Measurements from ENCODE around the gene SMO. TPM values are rescaled to one million over a fixed set of nuclear protein-coding genes. Genes with fewer than 3 reads are reported as not detected.

Gene SMO
- total RNA-seq, 1 experiment from 2014 or later: 12.8 TPM

DNA sequence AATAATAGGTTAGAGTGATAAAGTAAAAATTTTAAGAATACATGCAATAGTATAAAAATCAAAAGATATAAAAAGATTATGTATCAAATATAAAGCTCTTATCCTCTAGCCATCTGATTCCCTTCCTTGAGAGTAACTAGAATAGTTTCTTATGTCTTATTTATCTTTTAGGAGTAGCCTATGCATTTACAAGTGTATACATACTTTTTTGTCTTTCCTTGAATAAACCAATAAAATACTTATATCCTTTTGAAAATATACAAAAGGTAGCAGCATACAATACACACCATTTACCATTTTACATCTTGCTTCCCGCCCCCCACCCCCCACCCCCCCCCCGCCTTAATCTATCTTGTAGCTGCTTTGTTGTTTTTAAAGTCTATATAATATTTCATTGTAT is 67.8 kb downstream of the SMO start:
- no TSS peak for BruUV-seq (replicated peaks)
- ATAC-seq: no peak
- no peak for DNase-seq (ENCODE audit: low read depth, low spot score)
- no peaks in the 10 kb centered on the region for H3K79me2 ChIP-seq (ENCODE audit: insufficient read depth, low read length)
- no peak overlapping the region for H3K9ac ChIP-seq (ENCODE audit: low read length)
- H3K4me3 ChIP-seq (replicated peaks in 1 of 2; ENCODE audit: low read depth in 1 of 2, low read length in 2 of 2): no peak overlapping the region
- no peak for TF ChIP-seq POLR2A (IDR thresholded peaks at IDR 0.05; ENCODE audit: borderline replicate concordance, extremely low read depth, insufficient read depth, insufficient read length)
- TF ChIP-seq SIN3A (IDR thresholded peaks at IDR 0.05; ENCODE audit: low read depth): no peak
- no peak for TF ChIP-seq POLR2AphosphoS5 (IDR thresholded peaks at IDR 0.05; ENCODE audit: low read depth, low read length)
- TF ChIP-seq JUND (IDR thresholded peaks at IDR 0.05): no peak
- TF ChIP-seq, protein P1, sequence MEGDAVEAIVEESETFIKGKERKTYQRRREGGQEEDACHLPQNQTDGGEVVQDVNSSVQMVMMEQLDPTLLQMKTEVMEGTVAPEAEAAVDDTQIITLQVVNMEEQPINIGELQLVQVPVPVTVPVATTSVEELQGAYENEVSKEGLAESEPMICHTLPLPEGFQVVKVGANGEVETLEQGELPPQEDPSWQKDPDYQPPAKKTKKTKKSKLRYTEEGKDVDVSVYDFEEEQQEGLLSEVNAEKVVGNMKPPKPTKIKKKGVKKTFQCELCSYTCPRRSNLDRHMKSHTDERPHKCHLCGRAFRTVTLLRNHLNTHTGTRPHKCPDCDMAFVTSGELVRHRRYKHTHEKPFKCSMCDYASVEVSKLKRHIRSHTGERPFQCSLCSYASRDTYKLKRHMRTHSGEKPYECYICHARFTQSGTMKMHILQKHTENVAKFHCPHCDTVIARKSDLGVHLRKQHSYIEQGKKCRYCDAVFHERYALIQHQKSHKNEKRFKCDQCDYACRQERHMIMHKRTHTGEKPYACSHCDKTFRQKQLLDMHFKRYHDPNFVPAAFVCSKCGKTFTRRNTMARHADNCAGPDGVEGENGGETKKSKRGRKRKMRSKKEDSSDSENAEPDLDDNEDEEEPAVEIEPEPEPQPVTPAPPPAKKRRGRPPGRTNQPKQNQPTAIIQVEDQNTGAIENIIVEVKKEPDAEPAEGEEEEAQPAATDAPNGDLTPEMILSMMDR (IDR thresholded peaks at IDR 0.05 in 2 of 3, conservative IDR thresholded peaks at IDR 0.05 in 1 of 3; ENCODE audit: borderline replicate concordance in 1 of 3, insufficient read depth in 1 of 3, low read depth in 2 of 3, low read length in 2 of 3): no peak
- TF ChIP-seq TCF7L2 (IDR thresholded peaks at IDR 0.05; ENCODE audit: borderline replicate concordance, extremely low read depth, insufficient read depth, insufficient read length): no peak
- no peaks in the 10 kb centered on the region for H3K9me3 ChIP-seq (ENCODE audit: control insufficient read depth in 1 of 2, insufficient read depth in 1 of 2, low read depth in 1 of 2, low read length in 2 of 2)
- intact Hi-C loops (cut with micrococcal nuclease): no loop called here
- no peaks in the 10 kb centered on the region for H3K36me3 ChIP-seq (ENCODE audit: control insufficient read depth in 1 of 2, insufficient read depth in 2 of 2, low read length in 2 of 2)
- no peak overlapping the region for H2AFZ ChIP-seq (ENCODE audit: low read depth, low read length, poor library complexity, severe bottlenecking)
- no peaks in the 10 kb centered on the region for H4K20me1 ChIP-seq (ENCODE audit: insufficient read depth)
- no peaks in the 10 kb centered on the region for H3K27me3 ChIP-seq (ENCODE audit: insufficient read depth, low read length)
- CTCF ChIA-PET: no interaction called here
- no peaks in the 10 kb centered on the region for H3K9me2 ChIP-seq (ENCODE audit: insufficient read depth)
- H3K27ac ChIP-seq (ENCODE audit: low read depth, low read length): no peak overlapping the region
- POLR2A ChIA-PET: no interaction called here
- RAD21 ChIA-PET (ENCODE audit: low non-redundant PET in 1 of 2, low total read pairs in 2 of 2, uncharacterized antibody in 2 of 2, unreplicated experiment in 2 of 2): no interaction called here
- no peak overlapping the region for H3K4me2 ChIP-seq (ENCODE audit: low read length)
- no peaks in the 10 kb centered on the region for H3K4me1 ChIP-seq (ENCODE audit: control insufficient read depth in 1 of 2, insufficient read depth in 2 of 2, low read length in 2 of 2)

DNA sequence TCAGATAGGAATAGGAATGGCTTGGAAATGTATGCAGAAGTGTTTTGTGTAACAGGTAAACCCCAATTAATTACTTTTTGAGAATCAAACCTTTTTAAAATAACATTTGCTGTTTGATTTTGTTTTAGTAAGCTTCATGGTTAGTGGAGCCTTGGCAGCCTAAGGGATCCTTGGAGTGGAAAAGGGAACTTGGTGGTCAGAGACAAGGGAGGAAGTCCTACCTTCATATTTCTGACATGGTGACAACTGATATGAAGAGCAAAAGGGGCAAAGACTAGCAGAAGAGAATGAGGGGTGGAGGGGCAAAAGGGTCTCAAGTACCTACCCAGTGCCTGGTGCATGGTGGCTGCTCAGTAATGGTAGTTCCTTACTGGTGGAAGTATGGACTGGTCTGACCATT is 68.7 kb downstream of the SMO start:
- ChIA-PET CTCF (no interaction called here), RAD21 (ENCODE audit: low non-redundant PET in 1 of 2, low total read pairs in 2 of 2, uncharacterized antibody in 2 of 2, unreplicated experiment in 2 of 2) (no interaction called here), POLR2A (no interaction called here)
- intact Hi-C loops (cut with micrococcal nuclease): no loop called here
- ATAC-seq (no peak), DNase-seq (ENCODE audit: low read depth, low spot score) (no peak)
- H3K4me1 ChIP-seq (ENCODE audit: control insufficient read depth in 1 of 2, insufficient read depth in 2 of 2, low read length in 2 of 2): no peaks in the 10 kb centered on the region
- no TSS peak for BruUV-seq (replicated peaks)
- no peaks in the 10 kb centered on the region for H3K36me3 ChIP-seq (ENCODE audit: control insufficient read depth in 1 of 2, insufficient read depth in 2 of 2, low read length in 2 of 2)
- no peaks in the 10 kb centered on the region for H3K9me3 ChIP-seq (ENCODE audit: control insufficient read depth in 1 of 2, insufficient read depth in 1 of 2, low read depth in 1 of 2, low read length in 2 of 2)
- H3K9me2 ChIP-seq (ENCODE audit: insufficient read depth): no peaks in the 10 kb centered on the region
- no peaks in the 10 kb centered on the region for H3K79me2 ChIP-seq (ENCODE audit: insufficient read depth, low read length)
- H2AFZ ChIP-seq (ENCODE audit: low read depth, low read length, poor library complexity, severe bottlenecking): no peak overlapping the region
- no peak overlapping the region for H3K4me2 ChIP-seq (ENCODE audit: low read length)
- no peak overlapping the region for H3K27ac ChIP-seq (ENCODE audit: low read depth, low read length)
- H4K20me1 ChIP-seq (ENCODE audit: insufficient read depth): no peaks in the 10 kb centered on the region
- H3K4me3 ChIP-seq (replicated peaks in 1 of 2; ENCODE audit: low read depth in 1 of 2, low read length in 2 of 2): no peak overlapping the region
- TF ChIP-seq, protein P2, sequence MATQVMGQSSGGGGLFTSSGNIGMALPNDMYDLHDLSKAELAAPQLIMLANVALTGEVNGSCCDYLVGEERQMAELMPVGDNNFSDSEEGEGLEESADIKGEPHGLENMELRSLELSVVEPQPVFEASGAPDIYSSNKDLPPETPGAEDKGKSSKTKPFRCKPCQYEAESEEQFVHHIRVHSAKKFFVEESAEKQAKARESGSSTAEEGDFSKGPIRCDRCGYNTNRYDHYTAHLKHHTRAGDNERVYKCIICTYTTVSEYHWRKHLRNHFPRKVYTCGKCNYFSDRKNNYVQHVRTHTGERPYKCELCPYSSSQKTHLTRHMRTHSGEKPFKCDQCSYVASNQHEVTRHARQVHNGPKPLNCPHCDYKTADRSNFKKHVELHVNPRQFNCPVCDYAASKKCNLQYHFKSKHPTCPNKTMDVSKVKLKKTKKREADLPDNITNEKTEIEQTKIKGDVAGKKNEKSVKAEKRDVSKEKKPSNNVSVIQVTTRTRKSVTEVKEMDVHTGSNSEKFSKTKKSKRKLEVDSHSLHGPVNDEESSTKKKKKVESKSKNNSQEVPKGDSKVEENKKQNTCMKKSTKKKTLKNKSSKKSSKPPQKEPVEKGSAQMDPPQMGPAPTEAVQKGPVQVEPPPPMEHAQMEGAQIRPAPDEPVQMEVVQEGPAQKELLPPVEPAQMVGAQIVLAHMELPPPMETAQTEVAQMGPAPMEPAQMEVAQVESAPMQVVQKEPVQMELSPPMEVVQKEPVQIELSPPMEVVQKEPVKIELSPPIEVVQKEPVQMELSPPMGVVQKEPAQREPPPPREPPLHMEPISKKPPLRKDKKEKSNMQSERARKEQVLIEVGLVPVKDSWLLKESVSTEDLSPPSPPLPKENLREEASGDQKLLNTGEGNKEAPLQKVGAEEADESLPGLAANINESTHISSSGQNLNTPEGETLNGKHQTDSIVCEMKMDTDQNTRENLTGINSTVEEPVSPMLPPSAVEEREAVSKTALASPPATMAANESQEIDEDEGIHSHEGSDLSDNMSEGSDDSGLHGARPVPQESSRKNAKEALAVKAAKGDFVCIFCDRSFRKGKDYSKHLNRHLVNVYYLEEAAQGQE (IDR thresholded peaks at IDR 0.05; ENCODE audit: low read depth): no peak
- no peak for TF ChIP-seq JUND (IDR thresholded peaks at IDR 0.05)
- TF ChIP-seq CEBPB (IDR thresholded peaks at IDR 0.05; ENCODE audit: low read depth): no peak
- no peak for TF ChIP-seq FOSL1 (IDR thresholded peaks at IDR 0.05; ENCODE audit: low read depth)
- TF ChIP-seq SP1 (IDR thresholded peaks at IDR 0.05; ENCODE audit: low read depth): no peak
- TF ChIP-seq SIN3A (IDR thresholded peaks at IDR 0.05; ENCODE audit: low read depth): no peak
- TF ChIP-seq ZFX (IDR thresholded peaks at IDR 0.05): no peak
- no peak for TF ChIP-seq SRF (IDR thresholded peaks at IDR 0.05; ENCODE audit: low read depth)
- TF ChIP-seq ZNF274 (IDR thresholded peaks at IDR 0.05; ENCODE audit: low read depth, low read length): no peak
- no peak overlapping the region for H3K9ac ChIP-seq (ENCODE audit: low read length)
- no peaks in the 10 kb centered on the region for H3K27me3 ChIP-seq (ENCODE audit: insufficient read depth, low read length)
